ENCODE results near the gene KLHDC1.
"Not testable (repeated sequence)": the region's sequence is repeated elsewhere in the genome, so short reads cannot be mapped to it uniquely, and the experiment has no call there.

DNA sequence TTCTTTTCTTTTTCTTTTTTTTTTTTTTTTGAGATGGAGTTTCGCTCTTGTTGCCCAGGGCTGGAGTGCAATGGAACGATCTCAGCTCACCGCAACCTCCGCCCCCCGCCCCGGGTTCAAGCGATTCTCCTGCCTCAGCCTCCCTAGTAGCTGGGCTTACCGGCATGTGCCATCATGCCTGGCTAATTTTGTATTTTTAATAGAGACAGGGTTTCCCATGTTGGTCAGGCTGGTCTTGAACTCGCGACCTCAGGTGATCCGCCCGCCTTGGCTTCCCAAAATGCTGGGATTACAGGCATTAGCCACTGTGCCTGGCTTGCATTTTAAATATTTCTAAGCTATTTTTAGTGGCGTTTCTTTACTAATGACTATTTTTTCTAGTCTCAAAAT is 810 bp downstream of the KLHDC1 start:
- TF ChIP-seq, protein P1, sequence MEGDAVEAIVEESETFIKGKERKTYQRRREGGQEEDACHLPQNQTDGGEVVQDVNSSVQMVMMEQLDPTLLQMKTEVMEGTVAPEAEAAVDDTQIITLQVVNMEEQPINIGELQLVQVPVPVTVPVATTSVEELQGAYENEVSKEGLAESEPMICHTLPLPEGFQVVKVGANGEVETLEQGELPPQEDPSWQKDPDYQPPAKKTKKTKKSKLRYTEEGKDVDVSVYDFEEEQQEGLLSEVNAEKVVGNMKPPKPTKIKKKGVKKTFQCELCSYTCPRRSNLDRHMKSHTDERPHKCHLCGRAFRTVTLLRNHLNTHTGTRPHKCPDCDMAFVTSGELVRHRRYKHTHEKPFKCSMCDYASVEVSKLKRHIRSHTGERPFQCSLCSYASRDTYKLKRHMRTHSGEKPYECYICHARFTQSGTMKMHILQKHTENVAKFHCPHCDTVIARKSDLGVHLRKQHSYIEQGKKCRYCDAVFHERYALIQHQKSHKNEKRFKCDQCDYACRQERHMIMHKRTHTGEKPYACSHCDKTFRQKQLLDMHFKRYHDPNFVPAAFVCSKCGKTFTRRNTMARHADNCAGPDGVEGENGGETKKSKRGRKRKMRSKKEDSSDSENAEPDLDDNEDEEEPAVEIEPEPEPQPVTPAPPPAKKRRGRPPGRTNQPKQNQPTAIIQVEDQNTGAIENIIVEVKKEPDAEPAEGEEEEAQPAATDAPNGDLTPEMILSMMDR (conservative IDR thresholded peaks at IDR 0.05 in 1 of 2, IDR thresholded peaks at IDR 0.05 in 1 of 2; ENCODE audit: low read depth in 1 of 2, low read length in 2 of 2): not testable (repeated sequence)
- not testable (repeated sequence) for TF ChIP-seq EZH2 (IDR thresholded peaks at IDR 0.05; ENCODE audit: low read length, missing control alignments)
